ENCODE data around the gene CORO1A. TPM values are rescaled to one million over a fixed set of nuclear protein-coding genes. Genes with fewer than 3 reads are reported as not detected.
"Not testable (repeated sequence)": the region's sequence is repeated elsewhere in the genome, so short reads cannot be mapped to it uniquely, and the experiment has no call there.

Gene CORO1A
- total RNA-seq, 1 experiment from 2014 or later, result 10.3 TPM

DNA sequence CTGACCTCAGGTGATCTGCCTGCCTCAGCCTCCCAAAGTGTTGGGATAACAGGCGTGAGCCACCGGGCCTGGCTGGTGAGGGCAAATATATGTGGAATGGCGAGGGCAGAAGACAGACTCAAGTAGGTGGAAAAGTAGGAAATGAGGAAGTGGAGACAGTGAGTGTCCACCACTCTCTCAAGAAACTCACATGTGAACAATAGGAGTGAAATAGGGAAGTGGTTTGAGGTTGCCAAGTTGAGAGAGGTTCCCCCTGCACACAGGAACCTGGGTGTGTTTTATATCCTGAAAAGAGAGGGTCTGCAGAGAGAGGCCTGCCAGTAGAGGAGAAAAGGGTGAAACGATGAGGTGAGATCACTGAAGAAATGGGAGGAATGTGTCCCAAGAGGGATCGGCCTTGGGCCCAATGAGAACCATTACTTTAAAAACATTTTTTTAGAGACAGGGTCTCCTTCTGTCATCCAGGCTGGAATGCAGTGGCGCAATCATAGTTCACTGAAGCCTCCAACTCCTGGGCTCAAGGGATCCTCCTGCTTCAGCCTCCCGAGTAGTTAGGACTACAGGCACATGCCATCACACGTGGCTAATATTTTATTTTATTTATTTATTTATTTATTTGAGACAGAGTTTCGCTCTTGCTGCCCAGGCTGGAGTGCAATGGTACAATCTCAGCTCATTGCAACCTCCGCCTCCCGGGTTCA lies 17.1 kb upstream of the CORO1A start:
- no peak overlapping the region for H3K4me2 ChIP-seq (ENCODE audit: low read length)
- H3K9ac ChIP-seq (ENCODE audit: low read length), result no peak overlapping the region
- H3K4me1 ChIP-seq (ENCODE audit: insufficient read depth, low read length), result no peaks in the 10 kb centered on the region
- TF ChIP-seq EZH2phosphoT487 (IDR thresholded peaks at IDR 0.05; ENCODE audit: borderline replicate concordance, low read length), result no peak
- no peak for TF ChIP-seq EZH2 (IDR thresholded peaks at IDR 0.05; ENCODE audit: low read length, unreplicated experiment)
- no peak for TF ChIP-seq CTCF (conservative IDR thresholded peaks at IDR 0.05; ENCODE audit: low read depth, low read length)
- H3K9me2 ChIP-seq (replicated peaks; ENCODE audit: low read length), result no peaks in the 10 kb centered on the region
- H3K79me2 ChIP-seq (ENCODE audit: low read length), result no peaks in the 10 kb centered on the region
- ChIA-PET CTCF (no interaction called here), POLR2A (ENCODE audit: unreplicated experiment) (no interaction called here)
- H3K4me3 ChIP-seq (ENCODE audit: low read length), result no peak overlapping the region
- no peak for DNase-seq
- H3F3A ChIP-seq (ENCODE audit: low read length, unreplicated experiment), result no peaks in the 10 kb centered on the region
- intact Hi-C loops (cut with micrococcal nuclease), result no loop called here
- no peak overlapping the region for H2AFZ ChIP-seq (ENCODE audit: low read length)
- H4K20me1 ChIP-seq (ENCODE audit: low read length), result no peaks in the 10 kb centered on the region
- no peaks in the 10 kb centered on the region for H3K36me3 ChIP-seq (ENCODE audit: low read depth, low read length)
- H3K9me3 ChIP-seq (ENCODE audit: low read length), result no peaks in the 10 kb centered on the region
- H3K27ac ChIP-seq (ENCODE audit: low read length), result no peak overlapping the region
- H3K27me3 ChIP-seq (ENCODE audit: low read length), result no peaks in the 10 kb centered on the region
- no peak for ATAC-seq
- no TSS peak for BruUV-seq (replicated peaks)

DNA sequence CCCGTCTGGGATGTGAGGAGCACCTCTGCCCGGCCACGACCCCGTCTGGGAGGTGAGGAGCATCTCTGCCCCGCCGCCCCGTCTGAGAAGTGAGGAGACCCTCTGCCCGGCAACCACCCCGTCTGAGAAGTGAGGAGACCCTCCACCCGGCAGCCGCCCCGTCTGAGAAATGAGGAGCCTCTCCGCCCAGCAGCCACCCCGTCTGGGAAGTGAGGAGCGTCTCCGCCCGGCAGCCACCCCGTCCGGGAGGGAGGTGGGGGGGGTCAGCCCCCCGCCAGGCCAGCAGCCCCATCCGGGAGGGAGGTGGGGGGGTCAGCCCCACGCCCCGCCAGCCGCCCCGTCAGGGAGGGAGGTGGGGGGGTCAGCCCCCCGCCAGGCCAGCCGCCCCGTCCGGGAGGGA lies 14.7 kb upstream of the CORO1A start:
- H3K9ac ChIP-seq (ENCODE audit: low read length); H3K4me3 ChIP-seq (ENCODE audit: low read length); H3K27me3 ChIP-seq (ENCODE audit: low read length); H3K4me2 ChIP-seq (ENCODE audit: low read length); H2AFZ ChIP-seq (ENCODE audit: low read length); H3K79me2 ChIP-seq (ENCODE audit: low read length); intact Hi-C loops (cut with micrococcal nuclease); H3K9me2 ChIP-seq (replicated peaks; ENCODE audit: low read length); H3K9me3 ChIP-seq (ENCODE audit: low read length); POLR2A ChIA-PET (ENCODE audit: unreplicated experiment); H3K4me1 ChIP-seq (ENCODE audit: insufficient read depth, low read length); DNase-seq; CTCF ChIA-PET; H4K20me1 ChIP-seq (ENCODE audit: low read length); ATAC-seq; H3K27ac ChIP-seq (ENCODE audit: low read length); H3F3A ChIP-seq (ENCODE audit: low read length, unreplicated experiment); H3K36me3 ChIP-seq (ENCODE audit: low read depth, low read length); BruUV-seq (replicated peaks): not testable (repeated sequence)

DNA sequence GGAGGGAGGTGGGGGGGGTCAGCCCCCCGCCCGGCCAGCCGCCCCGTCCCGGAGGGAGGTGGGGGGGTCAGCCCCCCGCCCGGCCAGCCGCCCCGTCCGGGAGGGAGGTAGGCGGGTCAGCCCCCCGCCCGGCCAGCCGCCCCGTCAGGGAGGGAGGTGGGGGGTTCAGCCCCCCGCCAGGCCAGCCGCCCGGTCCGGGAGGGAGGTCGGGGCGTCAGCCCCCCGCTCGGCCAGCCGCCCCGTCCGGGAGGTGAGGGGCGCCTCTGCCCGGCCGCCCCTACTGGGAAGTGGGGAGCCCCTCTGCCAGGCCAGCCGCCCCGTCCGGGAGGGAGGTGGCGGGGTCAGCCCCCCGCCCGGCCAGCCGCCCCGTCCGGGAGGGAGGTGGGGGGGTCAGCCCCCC lies 14.0 kb upstream of the CORO1A start:
- H3K79me2 ChIP-seq (ENCODE audit: low read length); H3K4me1 ChIP-seq (ENCODE audit: insufficient read depth, low read length); H3K9me2 ChIP-seq (replicated peaks; ENCODE audit: low read length); H3K4me3 ChIP-seq (ENCODE audit: low read length); H3K27me3 ChIP-seq (ENCODE audit: low read length); H4K20me1 ChIP-seq (ENCODE audit: low read length); CTCF ChIA-PET; ATAC-seq; H2AFZ ChIP-seq (ENCODE audit: low read length); H3K9ac ChIP-seq (ENCODE audit: low read length); H3F3A ChIP-seq (ENCODE audit: low read length, unreplicated experiment); H3K27ac ChIP-seq (ENCODE audit: low read length); DNase-seq; BruUV-seq (replicated peaks); H3K9me3 ChIP-seq (ENCODE audit: low read length); H3K36me3 ChIP-seq (ENCODE audit: low read depth, low read length); intact Hi-C loops (cut with micrococcal nuclease); POLR2A ChIA-PET (ENCODE audit: unreplicated experiment); H3K4me2 ChIP-seq (ENCODE audit: low read length): not testable (repeated sequence)

DNA sequence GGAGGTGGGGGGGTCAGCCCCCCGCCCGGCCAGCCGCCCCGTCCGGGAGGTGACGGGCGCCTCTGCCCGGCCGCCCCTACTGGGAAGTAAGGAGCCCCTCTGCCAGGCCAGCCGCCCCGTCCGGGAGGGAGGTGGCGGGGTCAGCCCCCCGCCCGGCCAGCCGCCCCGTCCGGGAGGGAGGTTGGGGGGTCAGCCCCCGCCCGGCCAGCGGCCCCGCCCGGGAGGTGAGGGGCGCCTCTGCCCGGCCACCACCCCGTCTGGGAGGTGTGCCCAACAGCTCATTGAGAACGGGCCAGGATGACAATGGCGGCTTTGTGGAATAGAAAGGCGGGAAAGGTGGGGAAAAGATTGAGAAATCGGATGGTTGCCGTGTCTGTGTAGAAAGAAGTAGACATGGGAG lies 13.3 kb upstream of the CORO1A start:
- intact Hi-C loops (cut with micrococcal nuclease); H2AFZ ChIP-seq (ENCODE audit: low read length); H4K20me1 ChIP-seq (ENCODE audit: low read length); H3K4me3 ChIP-seq (ENCODE audit: low read length); H3K79me2 ChIP-seq (ENCODE audit: low read length); CTCF ChIA-PET; BruUV-seq (replicated peaks); H3K4me1 ChIP-seq (ENCODE audit: insufficient read depth, low read length); H3F3A ChIP-seq (ENCODE audit: low read length, unreplicated experiment); H3K9me2 ChIP-seq (replicated peaks; ENCODE audit: low read length); H3K9me3 ChIP-seq (ENCODE audit: low read length); H3K36me3 ChIP-seq (ENCODE audit: low read depth, low read length); DNase-seq; H3K27me3 ChIP-seq (ENCODE audit: low read length); POLR2A ChIA-PET (ENCODE audit: unreplicated experiment); H3K4me2 ChIP-seq (ENCODE audit: low read length); H3K27ac ChIP-seq (ENCODE audit: low read length); H3K9ac ChIP-seq (ENCODE audit: low read length); ATAC-seq: not testable (repeated sequence)

Measured in PC-3 (cell line).